Duodenal mucosa (tissue), 2 donors: Measurements from ENCODE around the gene C1orf50.

Experiments used
- H3K27ac ChIP-seq: one replicate; pipeline ENCODE4 v1.7.0; 2013; ENCODE audit warnings: low read depth, low read length
- H3K27me3 ChIP-seq, 2 donors: one replicate each; pipeline ENCODE4 v1.7.0; 2013; ENCODE audit warnings: low read length in 2 of 2, control low read depth in 1 of 2; ENCODE audit not compliant: insufficient read depth in 2 of 2, control insufficient read depth in 1 of 2
- H3K36me3 ChIP-seq, 2 donors: one replicate each; pipeline ENCODE4 v1.7.0; 2013; ENCODE audit warnings: low read length in 2 of 2, control low read depth in 1 of 2; ENCODE audit not compliant: insufficient read depth in 2 of 2, control insufficient read depth in 1 of 2
- H3K4me1 ChIP-seq, 2 donors: one replicate each; pipeline ENCODE4 v1.7.0; 2013; ENCODE audit warnings: low read length in 2 of 2, control low read depth in 1 of 2; ENCODE audit not compliant: insufficient read depth in 2 of 2, control insufficient read depth in 1 of 2
- H3K4me3 ChIP-seq, 2 donors: one replicate each; pipeline ENCODE4 v1.7.0; 2013; ENCODE audit warnings: low read length in 2 of 2, low read depth in 1 of 2
- H3K9ac ChIP-seq, 2 donors: one replicate each; pipeline ENCODE4 v1.7.0; 2013; ENCODE audit warnings: low read length in 2 of 2, low read depth in 1 of 2
- H3K9me3 ChIP-seq, 2 donors: one replicate each; pipeline ENCODE4 v1.7.0; 2013; ENCODE audit warnings: low read length in 2 of 2, control low read depth in 1 of 2; ENCODE audit not compliant: control insufficient read depth in 1 of 2

The C1orf50 gene

GRCh38 chr1:42774928-42775526 lies 8.0 kb downstream of the C1orf50 start:
- Histone ChIP-seq H3K27ac (no peak overlapping the region), H3K4me3 (no peak overlapping the region), H3K9me3 (no peaks in the 10 kb centered on the region), H3K4me1 (no peaks in the 10 kb centered on the region), H3K9ac (no peak overlapping the region), H3K27me3 (no peaks in the 10 kb centered on the region), H3K36me3 (peaks cover 39 to 55% of the 10 kb centered on the region in 2 donors)

GRCh38 chr1:42776502-42776901 lies 9.5 kb downstream of the C1orf50 start:
- H3K9ac ChIP-seq = no peak overlapping the region
- H3K27ac ChIP-seq = no peak overlapping the region
- no peaks in the 10 kb centered on the region for H3K9me3 ChIP-seq
- H3K4me3 ChIP-seq = no peak overlapping the region
- H3K4me1 ChIP-seq = no peaks in the 10 kb centered on the region
- H3K27me3 ChIP-seq = no peaks in the 10 kb centered on the region
- H3K36me3 ChIP-seq = peaks cover 40 to 63% of the 10 kb centered on the region in 2 donors

- peaks cover 44 to 66% of the 10 kb centered on the region in 2 donors for H3K36me3 ChIP-seq
Measured at GRCh38 chr1:42777852-42778251, 10.8 kb downstream of the C1orf50 start.

GRCh38 chr1:42779725-42780124 lies 12.7 kb downstream of the C1orf50 start:
- H3K4me1 ChIP-seq = no peaks in the 10 kb centered on the region
- no peak overlapping the region for H3K9ac ChIP-seq
- no peak overlapping the region for H3K4me3 ChIP-seq
- no peaks in the 10 kb centered on the region for H3K27me3 ChIP-seq
- no peaks in the 10 kb centered on the region for H3K9me3 ChIP-seq
- peaks cover 41 to 52% of the 10 kb centered on the region in 2 donors for H3K36me3 ChIP-seq
- H3K27ac ChIP-seq = no peak overlapping the region

More at GRCh38 chr1:42777852-42778251, 10.8 kb downstream of the C1orf50 start:
- Histone ChIP-seq H3K27ac (no peak overlapping the region), H3K9me3 (no peaks in the 10 kb centered on the region), H3K4me1 (no peaks in the 10 kb centered on the region), H3K9ac (no peak overlapping the region), H3K4me3 (no peak overlapping the region), H3K27me3 (no peaks in the 10 kb centered on the region)

- H3K36me3 ChIP-seq = peaks cover 36 to 48% of the 10 kb centered on the region in 2 donors
Measured at GRCh38 chr1:42780176-42780575, 13.1 kb downstream of the C1orf50 start.

GRCh38 chr1:42783092-42783491 lies 16.0 kb downstream of the C1orf50 start:
- no peaks in the 10 kb centered on the region for H3K9me3 ChIP-seq
- peaks cover 15 to 21% of the 10 kb centered on the region in 2 donors for H3K36me3 ChIP-seq
- H3K4me3 ChIP-seq = no peak overlapping the region
- H3K27me3 ChIP-seq = no peaks in the 10 kb centered on the region
- no peak overlapping the region for H3K9ac ChIP-seq
- H3K4me1 ChIP-seq = peaks cover 0 to 8% of the 10 kb centered on the region in 2 donors
- H3K27ac ChIP-seq = no peak overlapping the region

More at GRCh38 chr1:42780176-42780575, 13.1 kb downstream of the C1orf50 start:
- H3K27ac ChIP-seq = no peak overlapping the region
- H3K27me3 ChIP-seq = no peaks in the 10 kb centered on the region
- H3K4me1 ChIP-seq = peaks cover 0 to 4% of the 10 kb centered on the region in 2 donors
- no peak overlapping the region for H3K4me3 ChIP-seq
- H3K9me3 ChIP-seq = no peaks in the 10 kb centered on the region
- no peak overlapping the region for H3K9ac ChIP-seq

GRCh38 chr1:42784547-42784945 lies 17.5 kb downstream of the C1orf50 start:
- Histone ChIP-seq H3K4me3 (peak overlapping the region in 1 of 2 donors; percentile 58), H3K36me3 (peaks cover 7 to 13% of the 10 kb centered on the region in 2 donors), H3K9me3 (no peaks in the 10 kb centered on the region), H3K27ac (no peak overlapping the region), H3K27me3 (no peaks in the 10 kb centered on the region), H3K9ac (no peak overlapping the region), H3K4me1 (peaks cover 0 to 8% of the 10 kb centered on the region in 2 donors)

GRCh38 chr1:42784946-42785693 lies 18.1 kb downstream of the C1orf50 start, which contains the start of gene TMEM269:
Gene TMEM269, plus strand, starts transcription at chr1:42784991. Its CDS starts 4,903 bp downstream, at chr1:42789894.
- peak within 1 kb of the TSS in 1 of 2 donors; percentile 25 for H3K9ac ChIP-seq
- H3K4me1 ChIP-seq = peaks cover 0 to 8% of the 10 kb centered on the region in 2 donors
- no peak within 1 kb of the TSS for H3K27ac ChIP-seq
- H3K4me3 ChIP-seq = peak within 1 kb of the TSS; percentile 58 to 60
- peaks cover 4 to 11% of the 10 kb centered on the region in 2 donors for H3K36me3 ChIP-seq
- H3K9me3 ChIP-seq = no peaks in the 10 kb centered on the region
- H3K27me3 ChIP-seq = no peaks in the 10 kb centered on the region

GRCh38 chr1:42786097-42786496 lies 19.0 kb downstream of the C1orf50 start:
- Histone ChIP-seq H3K27me3 (no peaks in the 10 kb centered on the region), H3K4me1 (peaks cover 0 to 8% of the 10 kb centered on the region in 2 donors), H3K4me3 (no peak overlapping the region), H3K36me3 (peaks cover 4% of the 10 kb centered on the region in 2 donors), H3K9ac (no peak overlapping the region), H3K9me3 (no peaks in the 10 kb centered on the region), H3K27ac (no peak overlapping the region)

GRCh38 chr1:42788021-42788420 lies 21.0 kb downstream of the C1orf50 start:
- Histone ChIP-seq H3K27me3 (no peaks in the 10 kb centered on the region), H3K9ac (no peak overlapping the region), H3K36me3 (no peaks in the 10 kb centered on the region), H3K9me3 (no peaks in the 10 kb centered on the region), H3K27ac (no peak overlapping the region), H3K4me3 (no peak overlapping the region), H3K4me1 (peaks cover 0 to 8% of the 10 kb centered on the region in 2 donors)
